Endodermal cell (in vitro differentiated cells): ENCODE measurements around the gene URB1. TPM values are rescaled to one million over a fixed set of nuclear protein-coding genes. Genes with fewer than 3 reads are reported as not detected.

Experiments
- DNase-seq: peaks from one replicate; pipeline ENCODE4 v3.0.0-alpha.2; 2017
- H3K27ac ChIP-seq: 2 replicates; pipeline ENCODE4 v1.5.1; 2013; ENCODE audit warnings: mild to moderate bottlenecking, low read depth, low read length, moderate library complexity
- H3K27me3 ChIP-seq: 2 replicates; pipeline ENCODE4 v1.6.1; 2013; ENCODE audit warnings: mild to moderate bottlenecking, low read length, moderate library complexity; ENCODE audit not compliant: insufficient read depth, control insufficient read depth, poor library complexity, severe bottlenecking
- H3K36me3 ChIP-seq: 2 replicates; pipeline ENCODE4 v1.7.0; 2013; ENCODE audit warnings: mild to moderate bottlenecking, low read length, moderate library complexity; ENCODE audit not compliant: control insufficient read depth, insufficient read depth
- H3K4me1 ChIP-seq: one replicate; pipeline ENCODE4 v1.7.0; 2013; ENCODE audit warnings: low read length; ENCODE audit not compliant: control insufficient read depth, insufficient read depth
- H3K4me3 ChIP-seq: 2 replicates; pipeline ENCODE4 v1.5.1; 2013; ENCODE audit warnings: mild to moderate bottlenecking, low read length, moderate library complexity
- H3K9ac ChIP-seq: 2 replicates; pipeline ENCODE4 v1.6.1; 2013; ENCODE audit warnings: mild to moderate bottlenecking, low read length, moderate library complexity; ENCODE audit not compliant: poor library complexity, severe bottlenecking; ENCODE audit errors: extremely low read depth
- H3K9me3 ChIP-seq: 2 replicates; pipeline ENCODE4 v1.6.1; 2013; ENCODE audit warnings: mild to moderate bottlenecking, low read length, moderate library complexity; ENCODE audit not compliant: control insufficient read depth
- H3K27ac Mint-ChIP-seq: 2 replicates; pipeline ENCODE4 v1.8.0; 2020; ENCODE audit warnings: mixed read lengths
- H3K27me3 Mint-ChIP-seq: 2 replicates; pipeline ENCODE4 v1.8.0; 2021; ENCODE audit warnings: mild to moderate bottlenecking, mixed read lengths; ENCODE audit not compliant: insufficient read depth
- H3K36me3 Mint-ChIP-seq: 2 replicates; pipeline ENCODE4 v1.8.0; 2020; ENCODE audit warnings: low read depth, mixed read lengths
- H3K4me1 Mint-ChIP-seq: 2 replicates; pipeline ENCODE4 v1.8.0; 2020; ENCODE audit warnings: mixed read lengths
- H3K4me3 Mint-ChIP-seq: 2 replicates; pipeline ENCODE4 v1.8.0; 2020; ENCODE audit warnings: mild to moderate bottlenecking, moderate library complexity, mixed read lengths
- H3K9me3 Mint-ChIP-seq: 2 replicates; pipeline ENCODE4 v1.8.0; 2020; ENCODE audit warnings: mild to moderate bottlenecking, mixed read lengths
- CTCF ChIP-seq: fragments of 200-600 bp; sonication (generic); conservative IDR thresholded peaks from 2 replicates; pipeline ENCODE4 v1.5.0; 2021; ENCODE audit warnings: antibody characterized with exemption, mild to moderate bottlenecking
- WGBS, 2 experiments: methylation state at CpG; one replicate each; pipeline versions ENCODE4 v1.1.5 to v1.1.7; 2013; ENCODE audit warnings: missing lambda C conversion rate in 2 of 2, mixed read lengths in 1 of 2; ENCODE audit not compliant: insufficient coverage in 1 of 2, insufficient read length in 1 of 2; 5-methylcytosine and 5-hydroxymethylcytosine counted together
- total RNA-seq, 2 donors: library from RNA; stranded (reverse); fragmentation: NEBNext Ultra II Directional in 1 of 2; extraction: Animal tissue kit (Norgen Biotek cat#: 25700) in 1 of 2; gene quantifications; 2 replicates in 1 of 2; 3 replicates in 1 of 2; pipeline ENCODE4 v1.2.1, GENCODE V29; 2021

URB1 gene
- total RNA-seq, 2 donors from 2014 or later, result 9.4 to 14.0 TPM

GRCh38 chr21:32285476-32285875, 107.3 kb downstream of the URB1 start:
- H3K27me3 Mint-ChIP-seq, result peaks cover 1% of the 10 kb centered on the region
- H3K4me1 Mint-ChIP-seq, result no peaks in the 10 kb centered on the region
- Histone ChIP-seq H3K36me3 (no peaks in the 10 kb centered on the region), H3K9ac (no peak overlapping the region), H3K27ac (no peak overlapping the region), H3K4me3 (no peak overlapping the region), H3K27me3 (no peaks in the 10 kb centered on the region), H3K9me3 (no peaks in the 10 kb centered on the region), H3K4me1 (no peaks in the 10 kb centered on the region)
- 81 to 94% methylated on average over 3 to 4 of the region's 4 CpGs for WGBS, 2 experiments
- H3K27ac Mint-ChIP-seq, result no peak overlapping the region
- H3K9me3 Mint-ChIP-seq, result peaks cover 2% of the 10 kb centered on the region
- TF ChIP-seq CTCF, result no peak
- no peaks in the 10 kb centered on the region for H3K36me3 Mint-ChIP-seq
- no peak overlapping the region for H3K4me3 Mint-ChIP-seq
- no peak for DNase-seq

- WGBS, 2 experiments, result 80 to 83% methylated on average over 3 to 6 of the region's 6 CpGs
- Histone ChIP-seq H3K4me1 (no peaks in the 10 kb centered on the region), H3K9ac (no peak overlapping the region), H3K27ac (no peak overlapping the region), H3K36me3 (no peaks in the 10 kb centered on the region), H3K9me3 (no peaks in the 10 kb centered on the region), H3K27me3 (no peaks in the 10 kb centered on the region), H3K4me3 (no peak overlapping the region)
- Mint-ChIP-seq H3K27ac (no peak overlapping the region), H3K4me3 (no peak overlapping the region), H3K9me3 (peaks cover 2% of the 10 kb centered on the region), H3K4me1 (peaks cover 1% of the 10 kb centered on the region), H3K27me3 (peaks cover 1% of the 10 kb centered on the region), H3K36me3 (no peaks in the 10 kb centered on the region)
- no peak for DNase-seq
- TF ChIP-seq CTCF, result no peak
Observed at GRCh38 chr21:32282992-32283391, 109.8 kb downstream of the URB1 start.

GRCh38 chr21:32281531-32281930, 111.3 kb downstream of the URB1 start:
- no peak for TF ChIP-seq CTCF
- Histone ChIP-seq H3K4me3 (no peak overlapping the region), H3K27ac (no peak overlapping the region), H3K36me3 (no peaks in the 10 kb centered on the region), H3K9ac (no peak overlapping the region), H3K9me3 (no peaks in the 10 kb centered on the region), H3K4me1 (no peaks in the 10 kb centered on the region), H3K27me3 (no peaks in the 10 kb centered on the region)
- Mint-ChIP-seq H3K4me1 (peaks cover 2% of the 10 kb centered on the region), H3K36me3 (no peaks in the 10 kb centered on the region), H3K27me3 (peaks cover 1% of the 10 kb centered on the region), H3K4me3 (no peak overlapping the region), H3K27ac (no peak overlapping the region), H3K9me3 (peaks cover 2% of the 10 kb centered on the region)
- no peak for DNase-seq
- 89 to 94% methylated on average over 5 to 7 of the region's 7 CpGs for WGBS, 2 experiments
